ENCODE data around the gene DCC. TPM values are rescaled to one million over a fixed set of nuclear protein-coding genes. Genes with fewer than 3 reads are reported as not detected.

Gene DCC
- total RNA-seq, 2 experiments from 2014 or later, result not detected

DNA sequence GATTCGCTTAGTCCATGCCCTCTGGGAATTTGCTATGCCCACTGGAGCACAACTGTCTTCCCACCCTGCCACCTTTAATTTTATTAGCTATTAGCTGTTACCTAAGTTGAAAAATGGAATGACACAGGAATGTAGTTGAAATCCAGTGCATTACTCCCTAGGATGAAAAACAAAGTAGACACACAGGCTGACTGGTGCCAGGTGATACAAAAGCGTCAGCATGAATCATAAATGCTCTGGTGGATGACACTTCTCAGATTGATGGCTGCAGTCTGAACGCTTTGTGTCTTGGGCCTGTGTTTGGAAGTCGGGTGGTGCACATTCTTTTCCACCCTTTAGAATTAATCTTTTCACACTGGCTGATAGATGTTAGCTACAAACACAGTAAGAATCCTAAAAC, 802.0 kb downstream of the DCC start:
- Mint-ChIP-seq H3K27me3 (no peaks in the 10 kb centered on the region), H3K4me3 (no peak overlapping the region), H3K4me1 (no peaks in the 10 kb centered on the region), H3K27ac (no peak overlapping the region), H3K9me3 (peaks cover 4% of the 10 kb centered on the region), H3K36me3 (ENCODE audit: low read depth) (no peaks in the 10 kb centered on the region)
- no peak for DNase-seq
- ChIA-PET POLR2A (no interaction called here), CTCF (no interaction called here)

DNA sequence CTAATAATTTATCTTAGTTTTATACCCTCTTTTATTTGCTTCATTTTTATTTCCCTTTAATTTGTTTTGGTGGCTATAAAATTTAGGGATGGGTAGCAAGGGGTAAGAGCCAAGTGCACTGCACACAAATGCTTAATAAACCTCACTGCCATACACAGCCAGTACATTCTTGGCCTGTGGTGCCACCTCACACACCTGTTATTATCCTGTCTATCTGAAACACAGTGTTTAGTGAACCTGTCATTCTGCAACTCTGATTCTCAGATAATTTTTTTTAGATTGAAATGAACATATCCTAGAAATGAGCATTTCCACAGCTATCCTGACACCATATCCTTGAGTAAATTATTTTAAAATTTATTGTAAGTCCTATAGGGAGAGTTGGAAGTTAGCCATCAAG, 807.5 kb downstream of the DCC start:
- DNase-seq, result no peak
- ChIA-PET CTCF (no interaction called here), POLR2A (no interaction called here)
- H3K36me3 Mint-ChIP-seq (ENCODE audit: low read depth), result no peaks in the 10 kb centered on the region
- no peaks in the 10 kb centered on the region for H3K4me1 Mint-ChIP-seq
- no peak overlapping the region for H3K4me3 Mint-ChIP-seq
- H3K27me3 Mint-ChIP-seq, result no peaks in the 10 kb centered on the region
- no peak overlapping the region for H3K27ac Mint-ChIP-seq
- H3K9me3 Mint-ChIP-seq, result peaks cover 4% of the 10 kb centered on the region

DNA sequence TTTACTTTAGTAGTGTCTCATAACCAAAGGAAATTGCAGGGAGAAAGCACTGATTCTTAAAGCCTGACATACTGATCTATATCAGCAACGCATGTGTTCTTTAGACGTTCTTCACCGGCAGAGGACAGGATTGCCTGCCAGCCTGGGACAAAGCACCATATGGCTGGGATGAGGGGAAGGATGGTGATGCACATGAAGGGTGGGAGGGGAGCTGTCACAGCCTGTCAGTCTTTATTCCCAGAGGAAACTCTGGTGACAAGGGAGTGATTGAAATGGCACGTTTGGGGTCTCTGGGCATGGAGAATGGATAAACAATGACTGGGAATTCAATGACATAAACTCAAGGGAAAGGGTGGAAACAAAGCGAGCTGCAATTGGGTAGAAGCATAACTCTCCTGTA, 808.1 kb downstream of the DCC start:
- Mint-ChIP-seq H3K9me3 (peaks cover 2% of the 10 kb centered on the region), H3K27ac (no peak overlapping the region), H3K27me3 (no peaks in the 10 kb centered on the region), H3K4me1 (no peaks in the 10 kb centered on the region), H3K36me3 (ENCODE audit: low read depth) (no peaks in the 10 kb centered on the region), H3K4me3 (no peak overlapping the region)
- CTCF ChIA-PET, result no interaction called here
- DNase-seq, result no peak
- POLR2A ChIA-PET, result no interaction called here

DNA sequence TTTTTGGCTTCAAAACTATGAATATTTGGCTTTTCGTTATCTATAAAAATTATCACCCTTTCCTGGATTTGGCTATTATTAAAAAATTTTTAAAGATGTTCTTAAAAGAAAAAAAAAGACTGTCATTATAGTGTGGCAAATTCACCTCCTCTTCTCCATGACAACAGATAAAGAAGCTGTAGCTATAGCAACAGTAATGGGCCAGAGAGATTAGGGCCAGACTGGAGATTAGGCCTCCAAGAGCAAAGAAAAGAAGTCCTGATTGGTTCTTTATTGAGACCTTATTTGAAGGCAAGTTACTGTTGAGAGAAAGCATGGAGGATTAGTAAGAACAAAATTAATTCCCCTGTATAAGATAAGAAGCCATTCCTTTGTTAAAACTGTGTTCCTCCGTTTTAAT, 812.5 kb downstream of the DCC start:
- DNase-seq, result no peak
- CTCF ChIA-PET, result no interaction called here
- H3K27me3 Mint-ChIP-seq, result no peaks in the 10 kb centered on the region
- POLR2A ChIA-PET, result no interaction called here
- H3K4me3 Mint-ChIP-seq, result no peak overlapping the region
- H3K27ac Mint-ChIP-seq, result no peak overlapping the region
- H3K4me1 Mint-ChIP-seq, result no peaks in the 10 kb centered on the region
- no peaks in the 10 kb centered on the region for H3K9me3 Mint-ChIP-seq
- H3K36me3 Mint-ChIP-seq (ENCODE audit: low read depth), result no peaks in the 10 kb centered on the region

DNA sequence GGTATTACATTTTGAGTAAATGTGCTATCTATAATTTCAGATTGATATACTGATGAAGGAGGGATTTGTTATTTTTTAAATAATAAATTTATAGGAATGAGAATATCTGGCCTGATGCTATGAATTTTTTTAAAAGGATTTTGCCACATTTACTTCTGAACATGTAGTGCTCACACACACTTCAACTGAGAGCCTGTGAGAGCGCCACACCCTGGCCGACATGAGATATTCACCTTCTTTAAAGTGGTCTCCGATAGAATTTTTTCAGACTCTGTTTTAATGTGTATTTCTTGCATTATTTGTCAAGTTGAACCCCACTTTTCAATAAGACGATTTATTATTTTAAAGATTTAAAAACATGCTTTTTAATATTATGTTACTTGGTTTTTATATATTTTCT, 813.3 kb downstream of the DCC start:
- no peak for DNase-seq
- no peak overlapping the region for H3K4me3 Mint-ChIP-seq
- POLR2A ChIA-PET, result no interaction called here
- H3K27ac Mint-ChIP-seq, result no peak overlapping the region
- CTCF ChIA-PET, result no interaction called here
- no peaks in the 10 kb centered on the region for H3K9me3 Mint-ChIP-seq
- no peaks in the 10 kb centered on the region for H3K27me3 Mint-ChIP-seq
- H3K4me1 Mint-ChIP-seq, result no peaks in the 10 kb centered on the region
- H3K36me3 Mint-ChIP-seq (ENCODE audit: low read depth), result no peaks in the 10 kb centered on the region

DNA sequence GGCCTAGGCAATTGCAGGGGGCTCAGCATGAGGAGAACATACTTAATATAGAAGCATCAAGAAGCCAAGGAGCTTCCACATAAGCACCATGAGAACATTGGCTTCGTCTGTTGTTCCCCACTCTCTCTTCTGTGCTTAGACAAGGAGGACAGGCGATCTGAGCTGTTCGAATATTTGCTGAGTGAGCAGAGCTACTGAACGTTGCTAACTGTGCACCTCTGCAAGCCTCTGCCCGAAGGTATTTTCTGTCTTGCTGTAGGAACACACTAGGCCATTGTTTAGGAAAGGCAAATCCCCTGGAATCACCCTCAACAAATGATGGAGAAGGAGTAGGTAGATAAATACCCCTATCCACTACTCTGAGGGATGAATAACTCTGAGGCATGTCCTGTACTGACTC, 813.8 kb downstream of the DCC start:
- Mint-ChIP-seq H3K27ac (no peak overlapping the region), H3K27me3 (no peaks in the 10 kb centered on the region), H3K4me3 (no peak overlapping the region), H3K36me3 (ENCODE audit: low read depth) (no peaks in the 10 kb centered on the region), H3K9me3 (no peaks in the 10 kb centered on the region), H3K4me1 (no peaks in the 10 kb centered on the region)
- ChIA-PET POLR2A (no interaction called here), CTCF (no interaction called here)
- no peak for DNase-seq

DNA sequence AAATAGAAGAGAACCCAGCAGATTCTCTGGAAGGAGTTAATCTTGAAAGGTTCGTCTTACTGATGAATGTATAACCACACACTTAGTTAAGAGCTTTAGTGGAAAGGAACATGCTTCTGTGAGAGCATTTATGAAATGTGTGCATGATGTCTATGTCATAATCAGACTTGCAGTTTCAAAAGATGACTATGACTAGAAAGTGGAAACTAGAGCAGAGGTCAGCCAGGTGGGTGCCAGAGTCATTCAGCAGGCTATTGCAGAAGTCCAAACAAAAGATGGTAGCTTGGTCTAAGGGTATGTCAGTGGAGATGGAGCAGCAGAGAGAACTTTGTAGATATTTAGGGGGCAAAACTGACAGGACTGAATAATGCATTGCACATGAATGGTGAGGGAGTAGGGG, 825.8 kb downstream of the DCC start:
- H3K9me3 Mint-ChIP-seq, result peaks cover 6% of the 10 kb centered on the region
- H3K27ac Mint-ChIP-seq, result no peak overlapping the region
- H3K4me1 Mint-ChIP-seq, result no peaks in the 10 kb centered on the region
- no peak for DNase-seq
- no peaks in the 10 kb centered on the region for H3K36me3 Mint-ChIP-seq (ENCODE audit: low read depth)
- CTCF ChIA-PET, result no interaction called here
- no peaks in the 10 kb centered on the region for H3K27me3 Mint-ChIP-seq
- no peak overlapping the region for H3K4me3 Mint-ChIP-seq
- POLR2A ChIA-PET, result no interaction called here

DNA sequence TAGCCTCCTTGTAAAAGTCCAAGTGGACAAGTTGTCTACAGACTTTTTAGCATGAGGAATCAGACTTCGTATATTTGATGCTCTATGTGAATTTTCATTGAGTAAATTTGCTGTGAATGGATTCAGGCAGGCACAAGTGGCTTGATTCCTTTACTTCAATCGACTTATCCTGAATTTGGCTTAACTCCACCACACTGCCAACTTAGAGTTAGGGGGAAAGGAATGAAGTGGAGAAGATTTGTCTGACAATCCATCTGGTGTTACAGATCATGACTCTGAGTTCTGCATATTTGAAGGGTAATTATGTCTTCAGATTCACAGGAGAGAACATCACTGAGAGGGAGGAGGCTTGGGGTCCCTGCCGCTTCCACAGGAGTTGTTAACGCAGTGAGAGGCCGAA, 829.3 kb downstream of the DCC start:
- H3K27me3 Mint-ChIP-seq, result no peaks in the 10 kb centered on the region
- no peaks in the 10 kb centered on the region for H3K9me3 Mint-ChIP-seq
- no peak overlapping the region for H3K4me3 Mint-ChIP-seq
- ChIA-PET POLR2A (no interaction called here), CTCF (no interaction called here)
- H3K4me1 Mint-ChIP-seq, result no peaks in the 10 kb centered on the region
- no peak overlapping the region for H3K27ac Mint-ChIP-seq
- H3K36me3 Mint-ChIP-seq (ENCODE audit: low read depth), result no peaks in the 10 kb centered on the region
- no peak for DNase-seq

DNA sequence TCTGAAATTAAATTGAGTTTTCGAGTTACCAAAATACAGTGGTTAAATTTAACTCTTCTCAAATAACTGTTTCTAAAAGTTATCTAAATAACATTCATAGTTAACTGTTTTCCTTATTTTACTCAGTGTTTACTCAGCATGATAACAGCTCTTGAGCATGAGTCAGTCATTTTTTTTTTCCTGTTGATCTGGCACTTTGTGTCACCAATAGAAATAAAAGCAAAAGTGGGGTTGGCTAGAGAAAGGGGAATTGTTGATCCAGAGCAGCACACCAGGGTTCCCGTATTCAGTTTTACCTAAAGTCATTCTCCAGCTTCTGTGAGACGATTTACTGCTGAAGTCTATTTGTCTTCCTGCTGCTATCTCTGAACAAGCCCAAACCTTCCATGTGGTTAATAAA, 851.6 kb downstream of the DCC start:
- H3K27me3 Mint-ChIP-seq, result no peaks in the 10 kb centered on the region
- H3K4me3 Mint-ChIP-seq, result no peak overlapping the region
- no peaks in the 10 kb centered on the region for H3K36me3 Mint-ChIP-seq (ENCODE audit: low read depth)
- ChIA-PET POLR2A (no interaction called here), CTCF (no interaction called here)
- no peaks in the 10 kb centered on the region for H3K4me1 Mint-ChIP-seq
- H3K27ac Mint-ChIP-seq, result no peak overlapping the region
- DNase-seq, result no peak
- peaks cover 5% of the 10 kb centered on the region for H3K9me3 Mint-ChIP-seq

DNA sequence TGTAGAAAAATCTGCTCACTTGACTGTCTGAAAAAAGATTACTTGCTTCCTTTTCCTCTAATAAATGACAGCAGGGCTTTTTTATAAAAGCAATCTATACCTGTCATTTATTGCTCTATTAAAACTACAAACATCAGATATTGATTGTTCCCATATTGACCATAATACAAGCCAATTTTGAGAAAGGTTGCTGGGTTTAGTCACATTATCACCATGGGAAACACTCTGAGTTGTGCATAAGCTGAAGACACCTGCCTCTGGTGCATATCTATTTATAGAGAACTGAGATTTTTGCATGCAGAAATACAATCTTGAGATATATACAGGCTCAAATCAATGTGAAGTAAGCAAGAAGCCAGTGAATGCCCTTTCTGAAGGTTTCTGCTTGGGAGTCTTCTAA, 853.9 kb downstream of the DCC start:
- no peaks in the 10 kb centered on the region for H3K4me1 Mint-ChIP-seq
- POLR2A ChIA-PET, result no interaction called here
- no peaks in the 10 kb centered on the region for H3K27me3 Mint-ChIP-seq
- CTCF ChIA-PET, result no interaction called here
- H3K36me3 Mint-ChIP-seq (ENCODE audit: low read depth), result no peaks in the 10 kb centered on the region
- DNase-seq, result no peak
- no peak overlapping the region for H3K27ac Mint-ChIP-seq
- H3K9me3 Mint-ChIP-seq, result peaks cover 5% of the 10 kb centered on the region
- H3K4me3 Mint-ChIP-seq, result no peak overlapping the region

DNA sequence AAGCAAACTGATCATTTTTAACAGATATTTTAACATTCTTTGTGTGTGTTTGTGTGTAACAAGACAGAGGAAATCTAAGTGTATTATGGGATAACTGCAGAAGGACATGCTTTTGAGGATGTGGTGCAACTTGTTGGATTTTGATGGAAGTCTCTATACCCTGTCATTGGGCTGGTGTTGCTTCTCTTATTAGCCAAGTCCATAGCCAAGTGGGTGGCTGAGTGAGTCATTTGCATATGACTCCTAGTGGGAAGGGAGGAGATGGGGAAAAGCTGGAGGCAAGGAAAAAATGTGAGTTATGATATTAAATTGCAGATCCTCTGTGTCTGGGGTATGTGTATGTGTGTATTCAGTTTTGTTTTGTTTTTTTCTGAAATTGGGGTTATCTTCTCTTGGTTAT, 879.9 kb downstream of the DCC start:
- CTCF ChIA-PET, result no interaction called here
- H3K9me3 Mint-ChIP-seq, result no peaks in the 10 kb centered on the region

DNA sequence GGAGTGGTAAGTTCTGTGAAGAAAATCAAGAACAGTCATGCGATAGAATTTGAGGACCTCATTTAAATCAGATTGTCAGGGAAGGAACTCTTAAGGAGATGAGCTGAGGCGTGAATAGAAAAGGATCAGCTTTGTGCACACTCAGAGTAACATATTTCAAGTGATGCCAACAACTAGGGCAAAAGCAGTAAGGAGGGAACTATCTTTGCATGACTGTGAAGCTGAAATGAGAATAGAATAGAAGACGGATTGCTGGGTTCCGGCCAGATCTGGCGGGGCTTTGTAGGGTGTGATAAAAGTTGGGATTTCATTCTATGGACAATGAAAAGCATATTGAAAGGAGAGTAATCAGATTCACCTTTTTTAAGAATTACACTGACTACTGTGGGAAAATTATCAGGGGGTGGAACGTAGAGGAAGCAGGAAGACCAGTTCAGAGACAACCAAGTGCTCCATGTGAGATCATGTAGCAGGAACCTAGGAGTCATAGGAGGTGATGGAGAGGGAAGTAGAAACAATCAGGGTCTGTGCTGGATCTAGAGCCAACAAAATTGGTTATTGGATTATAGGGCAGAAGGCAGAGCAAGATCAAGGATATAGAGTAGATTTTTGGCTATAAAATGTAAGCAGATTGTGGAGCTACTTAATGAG, 884.3 kb downstream of the DCC start:
- Mint-ChIP-seq H3K4me1 (no peaks in the 10 kb centered on the region), H3K27me3 (no peaks in the 10 kb centered on the region), H3K36me3 (ENCODE audit: low read depth) (no peaks in the 10 kb centered on the region), H3K9me3 (no peaks in the 10 kb centered on the region), H3K27ac (no peak overlapping the region), H3K4me3 (no peak overlapping the region)
- CTCF ChIA-PET, result no interaction called here
- DNase-seq, result no peak
- POLR2A ChIA-PET, result no interaction called here

More for the DNA sequence above, 879.9 kb downstream of the DCC start:
- no peaks in the 10 kb centered on the region for H3K4me1 Mint-ChIP-seq
- POLR2A ChIA-PET, result no interaction called here
- no peaks in the 10 kb centered on the region for H3K36me3 Mint-ChIP-seq (ENCODE audit: low read depth)
- H3K4me3 Mint-ChIP-seq, result no peak overlapping the region
- no peaks in the 10 kb centered on the region for H3K27me3 Mint-ChIP-seq
- no peak overlapping the region for H3K27ac Mint-ChIP-seq
- DNase-seq, result no peak

DNA sequence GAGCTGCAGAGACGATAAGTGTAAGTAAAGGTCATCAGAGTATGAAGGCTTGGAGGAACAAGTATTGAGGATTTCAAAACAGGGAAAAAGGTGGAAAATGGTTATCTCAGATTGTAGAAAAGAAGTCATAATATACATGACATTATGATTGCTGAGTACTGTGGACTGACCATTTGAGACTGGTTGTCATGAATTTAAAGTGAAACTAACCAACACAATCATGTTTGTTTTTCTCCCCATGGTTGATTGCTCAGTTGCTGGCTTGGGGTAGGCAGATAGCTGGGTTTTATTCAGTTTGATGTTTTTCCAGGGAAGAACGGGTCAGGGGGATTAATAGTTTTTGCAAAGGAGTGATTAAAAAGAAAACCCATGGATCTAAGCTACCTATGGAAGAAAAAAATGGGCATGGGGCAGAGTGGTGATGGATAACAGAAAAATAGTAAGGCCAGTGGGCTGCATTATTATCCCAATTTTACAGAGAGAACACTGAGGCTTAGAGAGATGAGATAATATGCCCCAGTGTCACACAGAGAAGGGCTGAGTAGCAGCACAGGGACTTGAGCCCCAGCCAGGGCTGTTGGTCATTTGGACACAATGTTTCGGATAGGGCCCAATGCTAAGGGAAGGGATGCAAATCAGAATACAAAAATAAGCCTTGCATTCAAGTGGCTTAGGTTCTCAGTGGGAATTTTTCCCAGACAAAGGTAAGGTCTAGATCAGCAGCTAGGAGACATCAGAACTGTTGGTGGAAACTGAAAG, 885.7 kb downstream of the DCC start:
- CTCF ChIA-PET, result no interaction called here
- Mint-ChIP-seq H3K27me3 (no peaks in the 10 kb centered on the region), H3K9me3 (no peaks in the 10 kb centered on the region), H3K4me3 (no peak overlapping the region), H3K36me3 (ENCODE audit: low read depth) (no peaks in the 10 kb centered on the region), H3K4me1 (no peaks in the 10 kb centered on the region), H3K27ac (no peak overlapping the region)
- no peak for DNase-seq
- POLR2A ChIA-PET, result no interaction called here

DNA sequence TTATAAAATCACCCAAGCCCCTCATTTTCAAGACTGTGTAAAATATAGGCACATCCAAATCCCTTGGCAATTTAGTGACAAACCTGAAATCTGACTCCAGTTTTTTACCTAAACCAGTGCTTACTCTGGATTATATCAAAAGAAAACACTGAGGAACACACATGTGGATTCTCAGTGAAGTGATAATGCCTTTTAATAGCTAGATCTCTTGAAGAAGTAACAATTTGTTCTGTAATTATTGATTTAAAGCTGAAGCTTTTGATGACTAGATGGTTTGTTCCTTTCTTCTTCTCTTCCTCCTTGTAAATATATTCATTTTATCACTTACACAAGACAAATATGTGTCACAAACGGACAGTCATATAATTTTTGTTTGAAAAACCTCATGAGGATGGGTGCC, 894.6 kb downstream of the DCC start:
- Mint-ChIP-seq H3K4me1 (no peaks in the 10 kb centered on the region), H3K27me3 (no peaks in the 10 kb centered on the region), H3K36me3 (ENCODE audit: low read depth) (no peaks in the 10 kb centered on the region), H3K27ac (no peak overlapping the region), H3K4me3 (no peak overlapping the region), H3K9me3 (peaks cover 3% of the 10 kb centered on the region)
- no peak for DNase-seq
- POLR2A ChIA-PET, result no interaction called here
- CTCF ChIA-PET, result no interaction called here

Data from activated CD4-positive, alpha-beta memory T cell treated with anti-CD3 and anti-CD28 coated beads, Interleukin-2, amount 10 ng/mL, durations not matched to agents 7 days and 5 days (primary cell).